DOHH2 (cell line): ENCODE data around the gene NCOA4.

Experiments
- H3F3A ChIP-seq: fragments of 200-600 bp; sonication (generic), shearing (Covaris generic); 2 replicates; pipeline ENCODE4 v1.6.0; 2016; ENCODE audit warnings: antibody characterized with exemption, mild to moderate bottlenecking; ENCODE audit not compliant: control insufficient read depth, insufficient read depth
- H3K27ac ChIP-seq: fragments of 200-600 bp; sonication (generic); 2 replicates; pipeline ENCODE4 v1.5.1; 2014; ENCODE audit warnings: low read depth, mild to moderate bottlenecking, low read length, moderate library complexity
- H3K27me3 ChIP-seq: fragments of 200-600 bp; sonication (generic); 2 replicates; pipeline ENCODE4 v1.6.1; 2014; ENCODE audit warnings: mild to moderate bottlenecking, low read length, mixed read lengths; ENCODE audit not compliant: control insufficient read depth
- H3K36me3 ChIP-seq: fragments of 200-600 bp; sonication (generic); 2 replicates; pipeline ENCODE4 v1.6.1; 2014; ENCODE audit warnings: mild to moderate bottlenecking, low read length, moderate library complexity, mixed read lengths; ENCODE audit not compliant: control insufficient read depth
- H3K4me1 ChIP-seq: fragments of 200-600 bp; sonication (generic); 2 replicates; pipeline ENCODE4 v1.6.1; 2014; ENCODE audit warnings: mild to moderate bottlenecking, low read length, mixed read lengths; ENCODE audit not compliant: control insufficient read depth
- H3K4me2 ChIP-seq: fragments of 200-600 bp; sonication (generic); 2 replicates; pipeline ENCODE4 v1.6.0; 2014; ENCODE audit warnings: mild to moderate bottlenecking, low read length, moderate library complexity
- H3K4me3 ChIP-seq: fragments of 200-600 bp; sonication (generic); 2 replicates; pipeline ENCODE4 v1.5.1; 2014; ENCODE audit warnings: mild to moderate bottlenecking, low read length, mixed read lengths
- H3K79me2 ChIP-seq: fragments of 200-600 bp; sonication (generic); 2 replicates; pipeline ENCODE4 v1.6.1; 2014; ENCODE audit warnings: mild to moderate bottlenecking, low read length, mixed read lengths; ENCODE audit not compliant: control insufficient read depth
- H3K9me2 ChIP-seq: fragments of 200-600 bp; sonication (generic); replicated peaks from 2 replicates; pipeline ENCODE4 v1.6.1; 2014; ENCODE audit warnings: mild to moderate bottlenecking, low read length, mixed read lengths; ENCODE audit not compliant: control insufficient read depth
- H3K9me3 ChIP-seq: fragments of 200-600 bp; sonication (generic); 2 replicates; pipeline ENCODE4 v1.6.1; 2014; ENCODE audit warnings: antibody characterized with exemption, low read length, mixed read lengths; ENCODE audit not compliant: control insufficient read depth, insufficient read depth
- H4K20me1 ChIP-seq: fragments of 200-600 bp; sonication (generic); 2 replicates; pipeline ENCODE4 v1.6.0; 2014; ENCODE audit warnings: low read depth, mild to moderate bottlenecking, antibody characterized with exemption, low read length, moderate library complexity; ENCODE audit not compliant: control insufficient read depth, insufficient read depth
- EZH2phosphoT487 ChIP-seq: fragments of 200-600 bp; sonication (generic); IDR thresholded peaks from 2 replicates; pipeline ENCODE4 v1.6.1; 2017; ENCODE audit warnings: borderline replicate concordance, mild to moderate bottlenecking, antibody characterized with exemption, low read length, moderate library complexity, mixed read lengths
- TF ChIP-seq, protein P1 (sequence below): fragments of 200-600 bp; sonication (generic); IDR thresholded peaks from one replicate; pipeline ENCODE4 v1.5.1; 2014; ENCODE audit warnings: antibody characterized with exemption, mild to moderate bottlenecking, low read depth, low read length; ENCODE audit not compliant: poor library complexity, severe bottlenecking

Gene NCOA4

DNA sequence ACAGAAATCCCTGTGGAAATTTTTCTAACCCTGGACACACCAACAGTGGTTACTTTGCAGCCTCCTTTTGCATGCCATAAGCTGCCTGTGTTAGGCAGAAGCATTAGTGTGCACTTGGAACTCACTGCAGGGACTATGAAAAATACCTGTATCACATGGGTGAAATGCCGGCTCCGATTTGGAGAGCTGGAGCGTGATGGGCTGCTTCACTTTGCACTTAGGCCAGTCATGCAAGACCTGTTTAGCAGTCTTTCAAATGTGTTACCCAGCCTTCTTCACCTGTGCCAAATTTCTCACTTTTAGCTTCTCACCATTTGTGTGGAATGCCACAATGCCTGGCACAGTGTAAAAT is 11.3 kb downstream of the NCOA4 start:
- Histone ChIP-seq H3K9me3 (no peaks in the 10 kb centered on the region), H4K20me1 (peaks cover 38% of the 10 kb centered on the region), H3K4me1 (peaks cover 44% of the 10 kb centered on the region), H3K36me3 (peaks cover 62% of the 10 kb centered on the region), H3K4me3 (no peak overlapping the region), H3K4me2 (peak overlapping the region; percentile 7; the same call in 1 of the 2 replicates), H3K9me2 (no peaks in the 10 kb centered on the region), H3F3A (no peaks in the 10 kb centered on the region; the same call in 1 of the 2 replicates), H3K27ac (no peak overlapping the region), H3K27me3 (no peaks in the 10 kb centered on the region), H3K79me2 (peaks cover 100% of the 10 kb centered on the region)
- TF ChIP-seq EZH2phosphoT487, result no peak

DNA sequence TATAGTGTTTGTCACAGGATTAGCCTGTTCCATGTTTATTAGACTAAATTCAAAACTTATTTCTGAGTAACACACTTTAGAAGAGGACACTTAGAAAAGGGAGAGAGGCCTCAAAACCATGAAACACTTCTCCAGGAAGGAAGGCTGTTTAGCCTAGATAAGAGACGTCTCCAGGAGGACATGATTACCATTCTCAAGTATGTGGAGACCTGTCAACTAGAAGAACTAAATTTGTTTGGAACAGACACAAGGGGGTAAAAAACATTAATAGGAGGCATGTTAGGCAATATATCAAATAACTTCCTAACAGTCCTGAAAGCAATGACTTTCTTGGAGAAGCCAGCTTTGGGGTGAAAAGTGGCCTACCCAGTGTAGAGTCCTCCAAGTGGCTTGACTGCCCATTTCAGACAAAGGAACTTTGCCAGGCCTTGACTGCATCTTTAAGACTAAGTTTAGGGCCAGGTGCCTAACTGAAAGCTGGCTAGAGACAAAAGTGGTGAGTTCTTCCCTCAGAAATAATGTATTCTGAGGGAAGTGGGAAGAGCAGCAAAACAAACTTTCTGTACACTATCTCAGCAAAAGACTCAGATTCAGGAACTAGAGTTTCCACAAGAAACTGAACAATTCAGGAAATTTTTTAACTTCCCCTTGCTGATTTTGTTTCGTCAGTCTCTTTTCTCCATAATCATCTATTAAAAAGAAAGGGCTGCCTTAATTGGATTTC is 11.8 kb downstream of the NCOA4 start:
- no peaks in the 10 kb centered on the region for H3K9me3 ChIP-seq
- peaks cover 62% of the 10 kb centered on the region for H3K36me3 ChIP-seq
- H3K4me3 ChIP-seq, result no peak overlapping the region
- peaks cover 95% of the 10 kb centered on the region for H3K79me2 ChIP-seq
- peaks cover 38% of the 10 kb centered on the region for H4K20me1 ChIP-seq
- H3K9me2 ChIP-seq, result no peaks in the 10 kb centered on the region
- no peak overlapping the region for H3K27ac ChIP-seq
- no peak for TF ChIP-seq EZH2phosphoT487
- TF ChIP-seq, protein P1, sequence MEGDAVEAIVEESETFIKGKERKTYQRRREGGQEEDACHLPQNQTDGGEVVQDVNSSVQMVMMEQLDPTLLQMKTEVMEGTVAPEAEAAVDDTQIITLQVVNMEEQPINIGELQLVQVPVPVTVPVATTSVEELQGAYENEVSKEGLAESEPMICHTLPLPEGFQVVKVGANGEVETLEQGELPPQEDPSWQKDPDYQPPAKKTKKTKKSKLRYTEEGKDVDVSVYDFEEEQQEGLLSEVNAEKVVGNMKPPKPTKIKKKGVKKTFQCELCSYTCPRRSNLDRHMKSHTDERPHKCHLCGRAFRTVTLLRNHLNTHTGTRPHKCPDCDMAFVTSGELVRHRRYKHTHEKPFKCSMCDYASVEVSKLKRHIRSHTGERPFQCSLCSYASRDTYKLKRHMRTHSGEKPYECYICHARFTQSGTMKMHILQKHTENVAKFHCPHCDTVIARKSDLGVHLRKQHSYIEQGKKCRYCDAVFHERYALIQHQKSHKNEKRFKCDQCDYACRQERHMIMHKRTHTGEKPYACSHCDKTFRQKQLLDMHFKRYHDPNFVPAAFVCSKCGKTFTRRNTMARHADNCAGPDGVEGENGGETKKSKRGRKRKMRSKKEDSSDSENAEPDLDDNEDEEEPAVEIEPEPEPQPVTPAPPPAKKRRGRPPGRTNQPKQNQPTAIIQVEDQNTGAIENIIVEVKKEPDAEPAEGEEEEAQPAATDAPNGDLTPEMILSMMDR, result no peak
- H3K4me1 ChIP-seq, result peaks cover 40% of the 10 kb centered on the region
- H3F3A ChIP-seq, result no peaks in the 10 kb centered on the region; the same call in 1 of the 2 replicates
- H3K4me2 ChIP-seq, result 0 out of 2 replicates have a peak overlapping the region, but pooled peaks have one; percentile 7
- H3K27me3 ChIP-seq, result no peaks in the 10 kb centered on the region

DNA sequence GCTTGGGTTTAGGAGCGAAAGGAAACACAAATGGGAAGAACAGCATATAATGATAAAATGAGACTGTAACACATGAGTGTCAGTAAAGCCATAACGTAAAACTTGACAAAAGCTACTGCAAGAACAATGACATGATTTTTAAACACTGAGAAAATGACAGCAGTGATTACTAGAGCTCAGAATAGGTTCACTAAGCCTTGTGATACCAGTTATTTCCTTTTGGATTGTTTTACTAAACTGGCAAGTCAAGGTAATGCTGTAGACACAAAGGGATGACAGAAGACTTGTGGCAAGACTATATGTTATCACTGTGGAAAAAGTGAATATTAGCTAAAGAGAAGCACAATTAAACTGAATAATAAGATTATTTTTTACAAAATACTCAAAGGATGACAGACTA is 12.7 kb downstream of the NCOA4 start:
- Histone ChIP-seq H3K9me2 (no peaks in the 10 kb centered on the region), H3K4me1 (peaks cover 34% of the 10 kb centered on the region), H3K79me2 (peaks cover 88% of the 10 kb centered on the region), H3K9me3 (no peaks in the 10 kb centered on the region), H3K27ac (no peak overlapping the region), H3F3A (no peaks in the 10 kb centered on the region; the same call in 1 of the 2 replicates), H3K27me3 (no peaks in the 10 kb centered on the region), H3K4me3 (no peak overlapping the region), H4K20me1 (peaks cover 32% of the 10 kb centered on the region), H3K4me2 (no peak overlapping the region), H3K36me3 (peaks cover 67% of the 10 kb centered on the region)
- TF ChIP-seq, protein P1, result no peak
- TF ChIP-seq EZH2phosphoT487, result no peak

DNA sequence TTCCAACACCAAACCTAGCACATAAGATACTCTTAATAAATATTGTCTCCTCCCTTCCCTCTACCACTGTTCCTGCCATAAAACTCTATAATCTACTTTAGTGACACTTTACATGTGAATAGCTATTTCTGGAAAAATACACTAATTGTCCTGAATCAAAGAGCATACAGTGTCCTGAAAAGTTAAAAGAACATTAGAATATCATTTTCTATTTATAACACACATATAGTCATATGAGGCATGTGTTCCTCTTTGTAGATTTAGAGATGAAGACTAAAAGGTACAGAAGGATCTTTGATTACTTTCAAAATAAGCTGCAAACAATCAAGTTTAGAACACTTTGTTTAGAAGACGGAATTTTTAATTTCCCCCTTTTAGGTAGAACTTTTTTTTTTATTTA is 13.6 kb downstream of the NCOA4 start:
- Histone ChIP-seq H3F3A (peaks cover 2% of the 10 kb centered on the region; the same call in 1 of the 2 replicates), H3K9me2 (no peaks in the 10 kb centered on the region), H3K27me3 (no peaks in the 10 kb centered on the region), H3K9me3 (no peaks in the 10 kb centered on the region), H3K79me2 (peaks cover 80% of the 10 kb centered on the region), H3K27ac (no peak overlapping the region), H3K4me3 (no peak overlapping the region), H3K36me3 (peaks cover 74% of the 10 kb centered on the region), H3K4me1 (peaks cover 30% of the 10 kb centered on the region), H4K20me1 (peaks cover 32% of the 10 kb centered on the region), H3K4me2 (no peak overlapping the region)
- TF ChIP-seq, protein P1, result no peak
- no peak for TF ChIP-seq EZH2phosphoT487
